ENCODE results near the gene GRIK4. TPM values are rescaled to one million over a fixed set of nuclear protein-coding genes. Genes with fewer than 3 reads are reported as not detected.

GRIK4 gene
- total RNA-seq, 6 experiments from 2014 or later, result 0.07 to 0.11 TPM; not detected in 4

- TF ChIP-seq POLR2A (IDR thresholded peaks at IDR 0.05), result no peak
- TF ChIP-seq CTCF (IDR thresholded peaks at IDR 0.05), result no peak
- ATAC-seq, result no peak
- DNase-seq, result no peak
- Histone ChIP-seq H3K27ac (no peak overlapping the region), H3K9me3 (no peaks in the 10 kb centered on the region), H3K27me3 (no peaks in the 10 kb centered on the region), H3K4me1 (no peaks in the 10 kb centered on the region), H3K36me3 (no peaks in the 10 kb centered on the region), H3K4me3 (no peak overlapping the region)
- intact Hi-C loops (cut with DNase I), result no loop called here
- WGBS (ENCODE audit: insufficient coverage, low coverage, low lambda C conversion rate, missing lambda C conversion rate), result no CpG with 5 or more reads among the region's 1 CpG
Measured at GRCh38 chr11:120998581-120998980, 487.0 kb downstream of the GRIK4 start.

DNA sequence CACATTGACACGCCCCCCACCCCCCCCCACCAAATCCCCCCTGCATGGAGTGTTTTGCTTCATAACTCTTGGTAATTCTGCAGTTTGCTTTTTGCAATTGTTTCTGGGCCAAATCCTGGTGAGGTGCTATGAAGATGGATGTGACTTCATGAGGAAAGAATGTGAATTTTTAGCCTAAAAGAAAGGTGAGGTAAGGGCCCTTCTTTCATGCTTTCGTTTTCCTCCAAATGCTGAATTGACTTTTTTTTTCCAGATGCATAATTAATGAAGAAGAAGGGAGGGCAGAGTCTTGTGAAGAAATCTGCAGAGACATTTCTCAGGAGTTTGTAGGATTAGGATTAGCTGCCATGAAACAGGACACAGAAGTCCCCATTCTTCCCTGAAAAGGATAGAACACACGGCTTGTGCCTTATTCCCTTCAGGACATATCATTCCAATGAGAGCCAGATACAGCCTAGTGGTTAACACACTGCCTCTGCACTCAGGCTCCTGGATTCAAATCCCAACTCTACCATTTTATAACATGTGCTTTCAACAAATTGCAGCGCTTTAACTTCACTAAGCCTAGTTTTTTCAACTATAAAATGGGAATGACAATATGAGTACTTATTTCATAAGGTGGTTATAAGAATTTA lies 492.8 kb downstream of the GRIK4 start:
- Histone ChIP-seq H3K36me3 (no peaks in the 10 kb centered on the region), H3K9me3 (no peaks in the 10 kb centered on the region), H3K4me3 (no peak overlapping the region), H3K27ac (no peak overlapping the region), H3K27me3 (no peaks in the 10 kb centered on the region), H3K4me1 (no peaks in the 10 kb centered on the region)
- WGBS (ENCODE audit: insufficient coverage, low coverage, low lambda C conversion rate, missing lambda C conversion rate), result 51% methylated on average over 4 of the region's 4 CpGs
- ATAC-seq (no peak), DNase-seq (no peak)
- TF ChIP-seq CTCF (IDR thresholded peaks at IDR 0.05) (no peak), POLR2A (IDR thresholded peaks at IDR 0.05) (no peak)
- intact Hi-C loops (cut with DNase I), result no loop called here

GRCh38 chr11:121006922-121007321 lies 495.4 kb downstream of the GRIK4 start:
- ATAC-seq (no peak), DNase-seq (no peak)
- Histone ChIP-seq H3K9me3 (no peaks in the 10 kb centered on the region), H3K27ac (no peak overlapping the region), H3K27me3 (no peaks in the 10 kb centered on the region), H3K4me3 (no peak overlapping the region), H3K36me3 (no peaks in the 10 kb centered on the region), H3K4me1 (no peaks in the 10 kb centered on the region)
- TF ChIP-seq CTCF (IDR thresholded peaks at IDR 0.05), result no peak
- no peak for TF ChIP-seq POLR2A (IDR thresholded peaks at IDR 0.05)
- 89% methylated on average over 1 of the region's 1 CpG for WGBS (ENCODE audit: insufficient coverage, low coverage, low lambda C conversion rate, missing lambda C conversion rate)
- intact Hi-C loops (cut with DNase I), result no loop called here

DNA sequence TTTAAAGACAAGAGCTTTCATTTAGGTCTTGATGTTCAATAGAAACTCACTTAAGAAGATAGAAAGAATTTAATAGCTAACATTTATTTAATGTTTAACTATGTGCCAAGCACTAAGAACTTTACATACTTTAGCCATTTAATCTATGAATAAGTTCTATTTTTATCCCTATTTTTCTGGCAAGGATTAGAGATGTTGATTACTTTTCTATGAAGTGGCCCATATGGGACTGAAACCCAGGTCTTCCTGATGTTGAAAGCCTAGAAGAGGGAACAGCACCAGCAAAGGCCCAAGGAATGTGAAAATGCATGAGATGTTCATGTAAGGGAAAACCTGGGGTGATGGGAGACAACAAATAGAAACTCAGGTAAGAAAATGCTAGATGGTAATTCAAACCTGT lies 497.0 kb downstream of the GRIK4 start:
- no peaks in the 10 kb centered on the region for H3K36me3 ChIP-seq
- DNase-seq (no peak), ATAC-seq (no peak)
- no peak overlapping the region for H3K27ac ChIP-seq
- intact Hi-C loops (cut with DNase I), result no loop called here
- no peak overlapping the region for H3K4me3 ChIP-seq
- TF ChIP-seq CTCF (IDR thresholded peaks at IDR 0.05), result no peak
- no peak for TF ChIP-seq POLR2A (IDR thresholded peaks at IDR 0.05)
- no peaks in the 10 kb centered on the region for H3K9me3 ChIP-seq
- no peaks in the 10 kb centered on the region for H3K4me1 ChIP-seq
- H3K27me3 ChIP-seq, result no peaks in the 10 kb centered on the region

DNA sequence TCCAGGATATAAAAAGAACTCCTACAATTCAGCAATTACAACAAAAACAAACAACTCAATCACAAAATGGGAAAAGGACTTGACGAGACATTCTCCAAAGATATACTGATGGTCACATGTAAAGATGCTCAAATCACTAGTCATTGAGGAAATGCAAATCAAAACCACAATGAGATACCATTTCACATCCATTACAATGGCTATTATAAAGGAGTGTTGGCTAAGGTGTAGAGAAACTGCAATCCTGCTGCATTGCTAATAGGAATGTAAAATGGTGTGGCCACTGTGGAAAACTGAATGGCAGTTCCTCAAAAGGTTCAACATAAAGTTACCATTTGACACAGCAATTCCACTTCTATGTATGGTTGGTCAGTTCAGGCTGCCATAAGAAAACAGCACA lies 500.5 kb downstream of the GRIK4 start:
- Histone ChIP-seq H3K27me3 (no peaks in the 10 kb centered on the region), H3K27ac (no peak overlapping the region), H3K4me1 (no peaks in the 10 kb centered on the region), H3K36me3 (no peaks in the 10 kb centered on the region), H3K9me3 (no peaks in the 10 kb centered on the region), H3K4me3 (no peak overlapping the region)
- DNase-seq (no peak), ATAC-seq (no peak)
- TF ChIP-seq CTCF (IDR thresholded peaks at IDR 0.05) (no peak), POLR2A (IDR thresholded peaks at IDR 0.05) (no peak)
- intact Hi-C loops (cut with DNase I), result no loop called here
- 70% methylated on average over 1 of the region's 1 CpG for WGBS (ENCODE audit: insufficient coverage, low coverage, low lambda C conversion rate, missing lambda C conversion rate)
